Measurements from ENCODE around the gene ZNF423. TPM values are rescaled to one million over a fixed set of nuclear protein-coding genes. Genes with fewer than 3 reads are reported as not detected.

The ZNF423 gene
- total RNA-seq, 2 experiments from 2014 or later: not detected

DNA sequence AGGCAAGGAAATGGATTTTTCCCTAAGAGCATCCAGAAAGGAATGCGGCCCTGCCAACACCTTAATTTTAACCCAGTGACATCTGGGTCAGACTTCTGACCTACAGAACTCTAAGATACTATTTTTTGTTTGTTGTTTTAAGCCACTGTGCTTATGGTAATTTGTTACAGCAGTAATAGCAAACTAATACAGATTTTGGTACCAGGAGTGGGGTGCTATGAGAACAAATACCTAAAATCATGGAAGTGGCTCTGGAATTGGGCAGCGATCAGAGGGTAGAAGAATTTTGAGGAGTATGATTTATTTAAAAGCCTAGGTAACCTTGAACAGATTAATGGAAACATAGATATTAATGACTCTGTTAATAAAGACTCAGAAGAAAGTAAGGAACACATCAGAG is 208.2 kb downstream of the ZNF423 start:
- Mint-ChIP-seq H3K27me3 (no peaks in the 10 kb centered on the region), H3K4me1 (no peaks in the 10 kb centered on the region), H3K36me3 (ENCODE audit: low read depth) (no peaks in the 10 kb centered on the region), H3K27ac (no peak overlapping the region), H3K9me3 (peaks cover 22% of the 10 kb centered on the region), H3K4me3 (no peak overlapping the region)
- ChIA-PET CTCF (no interaction called here), POLR2A (no interaction called here)
- no peak for DNase-seq

DNA sequence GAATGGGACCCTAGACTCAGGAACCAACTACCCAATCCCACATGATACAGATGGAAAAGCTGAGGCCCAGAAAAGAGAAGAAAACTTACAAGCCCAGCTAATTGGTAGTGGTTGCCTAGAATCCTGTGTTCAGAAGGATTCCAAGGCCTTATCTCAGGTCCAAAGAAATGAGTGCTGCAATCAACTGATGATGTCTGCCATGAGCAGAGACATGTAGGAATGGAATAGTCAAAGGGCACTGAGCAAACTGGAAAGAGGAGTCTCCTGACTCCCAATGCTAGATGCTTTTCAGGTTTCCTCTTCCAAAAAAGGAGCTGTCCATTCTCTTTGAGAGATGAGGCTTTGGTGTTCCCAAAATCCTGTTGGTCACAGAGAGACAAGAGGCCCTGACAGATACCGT is 210.6 kb downstream of the ZNF423 start:
- no peak for DNase-seq
- H3K36me3 Mint-ChIP-seq (ENCODE audit: low read depth): no peaks in the 10 kb centered on the region
- ChIA-PET POLR2A (no interaction called here), CTCF (no interaction called here)
- no peak overlapping the region for H3K27ac Mint-ChIP-seq
- H3K27me3 Mint-ChIP-seq: no peaks in the 10 kb centered on the region
- no peak overlapping the region for H3K4me3 Mint-ChIP-seq
- peaks cover 22% of the 10 kb centered on the region for H3K9me3 Mint-ChIP-seq
- H3K4me1 Mint-ChIP-seq: no peaks in the 10 kb centered on the region

DNA sequence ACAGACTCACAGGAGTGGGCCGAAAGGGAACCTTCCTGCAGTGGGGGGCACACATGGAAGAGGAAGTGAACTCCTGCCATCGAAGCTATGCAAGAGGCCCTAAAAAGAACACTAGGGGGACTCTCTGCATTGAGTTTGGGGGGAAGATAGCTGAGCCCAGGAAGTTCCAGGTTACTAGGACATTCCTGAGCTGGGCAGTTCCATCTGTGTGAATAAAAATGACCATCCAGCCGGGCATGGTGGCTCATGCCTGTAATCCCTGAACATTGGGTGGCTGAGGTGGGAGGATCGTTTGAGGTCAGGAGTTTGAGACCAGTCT is 211.8 kb downstream of the ZNF423 start:
- Mint-ChIP-seq H3K9me3 (peaks cover 22% of the 10 kb centered on the region), H3K36me3 (ENCODE audit: low read depth) (no peaks in the 10 kb centered on the region), H3K27me3 (no peaks in the 10 kb centered on the region), H3K4me3 (no peak overlapping the region), H3K27ac (no peak overlapping the region), H3K4me1 (no peaks in the 10 kb centered on the region)
- DNase-seq: no peak
- ChIA-PET CTCF (no interaction called here), POLR2A (no interaction called here)

DNA sequence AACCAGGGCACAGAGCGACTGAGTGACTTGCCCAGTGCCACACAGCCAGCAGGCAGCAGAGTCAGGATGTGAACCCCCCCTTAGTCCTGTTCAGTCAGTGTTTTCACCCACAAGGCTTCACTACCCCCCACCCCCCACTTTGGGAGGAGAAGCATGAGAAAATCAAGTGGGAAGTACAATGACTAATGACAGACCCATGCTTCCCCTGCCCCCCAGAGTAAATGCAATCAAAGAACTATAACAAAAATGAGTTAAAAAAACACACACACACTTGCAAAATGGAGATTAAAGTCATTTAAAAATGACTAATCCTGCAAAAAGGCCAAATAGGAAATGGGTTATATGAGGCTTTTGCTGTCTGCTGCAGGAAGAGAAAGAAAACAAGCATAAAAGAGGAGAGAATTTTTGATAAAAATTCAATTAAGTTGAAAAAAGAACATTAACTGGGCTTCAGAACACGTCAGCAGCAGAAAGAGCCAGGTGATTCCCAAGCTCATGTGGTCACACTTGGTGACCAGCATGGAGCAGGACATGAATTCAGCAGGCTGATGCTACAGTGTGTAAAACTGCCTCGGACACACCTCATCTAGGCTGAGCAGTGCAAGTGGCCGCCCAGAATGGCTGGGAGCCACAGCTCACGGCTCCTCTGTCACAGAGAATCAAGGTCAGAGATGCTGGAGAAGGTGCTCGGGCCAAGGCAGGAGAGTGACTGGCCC is 212.3 kb downstream of the ZNF423 start:
- no peaks in the 10 kb centered on the region for H3K4me1 Mint-ChIP-seq
- POLR2A ChIA-PET: no interaction called here
- H3K4me3 Mint-ChIP-seq: no peak overlapping the region
- no peaks in the 10 kb centered on the region for H3K36me3 Mint-ChIP-seq (ENCODE audit: low read depth)
- no peak for DNase-seq
- no peaks in the 10 kb centered on the region for H3K27me3 Mint-ChIP-seq
- H3K9me3 Mint-ChIP-seq: peaks cover 17% of the 10 kb centered on the region
- CTCF ChIA-PET: no interaction called here
- H3K27ac Mint-ChIP-seq: no peak overlapping the region

DNA sequence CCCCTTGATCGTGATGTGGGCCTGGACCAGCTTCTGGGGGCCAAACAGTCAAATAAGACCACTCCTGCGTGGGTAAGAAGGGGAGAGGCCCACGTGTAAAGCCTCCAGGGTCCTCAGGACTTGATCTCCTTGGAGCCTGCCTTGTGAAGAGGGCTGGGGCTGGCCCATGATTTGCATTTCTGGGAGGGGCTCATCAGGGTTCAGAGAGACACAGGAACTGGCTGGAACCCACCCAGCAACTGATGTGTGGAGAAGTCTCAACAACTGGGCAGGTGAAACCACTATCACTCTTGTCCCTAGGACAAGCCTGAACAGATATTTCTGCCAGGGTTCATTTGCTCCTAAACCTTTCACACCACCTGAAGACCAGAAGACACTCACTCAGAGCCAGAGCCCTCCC is 214.7 kb downstream of the ZNF423 start:
- H3K4me1 Mint-ChIP-seq: no peaks in the 10 kb centered on the region
- CTCF ChIA-PET: no interaction called here

DNA sequence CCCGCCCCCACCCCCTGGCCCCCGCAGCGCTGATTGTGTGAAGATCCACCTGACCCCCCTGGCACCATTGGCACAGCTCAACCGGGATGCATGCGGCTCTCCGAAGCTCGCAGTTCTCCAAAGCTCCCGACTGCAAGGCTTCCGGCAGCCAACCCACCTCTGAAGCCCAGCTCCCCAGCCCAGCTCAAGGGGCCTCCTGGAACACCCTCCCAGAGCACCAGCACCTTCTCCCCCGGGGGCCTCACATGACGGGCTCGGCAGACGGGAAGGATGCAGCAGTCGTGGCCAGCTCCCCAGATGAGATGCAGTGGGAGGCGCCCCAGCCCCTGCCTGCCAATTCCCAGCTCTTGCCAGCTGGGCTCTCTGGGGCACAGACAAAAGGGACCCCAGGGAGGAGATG is 215.3 kb downstream of the ZNF423 start:
- no peak for DNase-seq
- CTCF ChIA-PET: no interaction called here
- Mint-ChIP-seq H3K4me1 (no peaks in the 10 kb centered on the region), H3K4me3 (no peak overlapping the region), H3K27ac (no peak overlapping the region), H3K27me3 (no peaks in the 10 kb centered on the region), H3K36me3 (ENCODE audit: low read depth) (no peaks in the 10 kb centered on the region), H3K9me3 (peaks cover 6% of the 10 kb centered on the region)
- POLR2A ChIA-PET: no interaction called here

More for the DNA sequence above, 214.7 kb downstream of the ZNF423 start:
- H3K36me3 Mint-ChIP-seq (ENCODE audit: low read depth): no peaks in the 10 kb centered on the region
- H3K27ac Mint-ChIP-seq: no peak overlapping the region
- no peak overlapping the region for H3K4me3 Mint-ChIP-seq
- H3K27me3 Mint-ChIP-seq: no peaks in the 10 kb centered on the region
- H3K9me3 Mint-ChIP-seq: peaks cover 10% of the 10 kb centered on the region
- no peak for DNase-seq
- POLR2A ChIA-PET: no interaction called here

DNA sequence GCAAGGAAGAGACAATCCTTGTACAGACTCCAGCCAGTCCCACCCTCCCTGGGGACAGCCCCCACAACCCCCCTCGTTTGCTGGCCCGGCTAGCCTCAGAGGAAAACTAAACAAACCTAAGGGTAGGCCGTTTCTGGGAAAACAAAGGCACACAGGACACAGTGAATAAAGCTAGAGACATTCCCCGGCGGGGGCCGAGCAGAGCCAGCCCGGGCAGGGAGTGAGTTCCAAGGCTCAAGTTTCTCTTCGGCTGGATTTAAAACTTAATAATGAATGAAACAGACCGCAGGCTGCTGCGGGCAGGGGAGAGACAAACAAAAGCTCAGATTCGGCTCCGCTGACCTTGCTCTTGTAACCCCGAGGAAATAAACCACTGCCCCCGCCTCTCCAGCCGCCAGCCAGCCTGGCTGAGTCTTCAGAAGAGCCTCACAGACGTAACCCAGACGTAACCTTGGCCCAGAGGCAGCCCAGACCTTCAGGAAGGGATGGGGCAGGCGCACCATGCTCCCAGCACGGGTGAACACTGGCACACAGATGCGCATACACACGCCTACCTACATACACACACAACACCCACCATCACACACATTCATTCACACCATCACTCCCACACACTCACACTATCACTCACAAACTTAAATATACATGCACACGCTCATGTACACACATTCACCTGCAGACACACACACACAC is 216.0 kb downstream of the ZNF423 start:
- DNase-seq: no peak
- Mint-ChIP-seq H3K4me3 (no peak overlapping the region), H3K9me3 (peaks cover under 1% of the 10 kb centered on the region), H3K27me3 (no peaks in the 10 kb centered on the region), H3K36me3 (ENCODE audit: low read depth) (no peaks in the 10 kb centered on the region), H3K27ac (no peak overlapping the region), H3K4me1 (no peaks in the 10 kb centered on the region)
- ChIA-PET POLR2A (no interaction called here), CTCF (no interaction called here)

DNA sequence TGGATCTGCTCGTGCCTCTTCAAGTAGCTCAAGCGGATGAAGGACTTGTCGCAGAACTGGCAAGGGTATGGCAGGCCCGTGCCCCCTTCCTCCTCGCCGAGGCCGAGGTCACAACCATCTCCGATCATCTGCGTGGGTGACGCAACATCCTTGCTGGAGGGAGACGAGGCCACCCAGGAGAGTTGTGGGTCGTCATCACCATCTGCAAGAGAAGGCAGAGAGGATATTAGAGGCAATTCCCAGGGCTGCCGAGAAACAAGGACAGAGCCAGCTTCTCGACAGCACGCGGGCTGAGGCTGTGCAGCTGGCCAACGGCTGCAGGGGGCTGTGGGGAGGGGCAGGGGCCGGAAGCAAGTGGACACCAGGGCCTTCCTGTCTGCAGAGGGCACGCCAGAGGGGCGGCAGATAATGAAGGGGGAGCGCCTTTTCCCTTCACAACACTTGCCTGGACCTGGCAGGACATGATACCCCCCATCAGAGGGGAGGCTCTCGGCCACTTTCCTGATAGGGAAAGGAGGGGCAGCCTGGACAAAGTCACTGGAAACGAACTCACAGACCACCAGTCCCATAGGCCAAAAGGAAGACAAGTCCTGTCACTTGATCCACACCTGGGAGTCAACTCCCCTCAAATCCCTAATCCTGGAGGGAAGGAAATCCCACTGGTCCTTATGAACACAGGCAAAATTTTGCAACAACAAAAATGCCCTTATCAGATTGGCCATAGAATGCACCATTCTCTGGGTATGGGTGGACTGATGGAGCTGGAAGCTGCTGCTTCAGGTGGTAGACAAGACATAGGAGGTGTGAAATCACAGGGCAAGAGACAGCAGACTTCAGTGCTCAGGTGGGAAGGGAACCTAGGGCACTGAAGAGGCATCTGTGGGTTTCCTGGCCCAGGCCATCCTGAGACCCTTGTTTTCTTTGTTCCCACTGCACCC is 217.0 kb downstream of the ZNF423 start:
- Mint-ChIP-seq H3K36me3 (ENCODE audit: low read depth) (no peaks in the 10 kb centered on the region), H3K9me3 (no peaks in the 10 kb centered on the region), H3K27ac (no peak overlapping the region), H3K4me1 (no peaks in the 10 kb centered on the region), H3K27me3 (no peaks in the 10 kb centered on the region), H3K4me3 (no peak overlapping the region)
- ChIA-PET CTCF (no interaction called here), POLR2A (no interaction called here)
- no peak for DNase-seq

DNA sequence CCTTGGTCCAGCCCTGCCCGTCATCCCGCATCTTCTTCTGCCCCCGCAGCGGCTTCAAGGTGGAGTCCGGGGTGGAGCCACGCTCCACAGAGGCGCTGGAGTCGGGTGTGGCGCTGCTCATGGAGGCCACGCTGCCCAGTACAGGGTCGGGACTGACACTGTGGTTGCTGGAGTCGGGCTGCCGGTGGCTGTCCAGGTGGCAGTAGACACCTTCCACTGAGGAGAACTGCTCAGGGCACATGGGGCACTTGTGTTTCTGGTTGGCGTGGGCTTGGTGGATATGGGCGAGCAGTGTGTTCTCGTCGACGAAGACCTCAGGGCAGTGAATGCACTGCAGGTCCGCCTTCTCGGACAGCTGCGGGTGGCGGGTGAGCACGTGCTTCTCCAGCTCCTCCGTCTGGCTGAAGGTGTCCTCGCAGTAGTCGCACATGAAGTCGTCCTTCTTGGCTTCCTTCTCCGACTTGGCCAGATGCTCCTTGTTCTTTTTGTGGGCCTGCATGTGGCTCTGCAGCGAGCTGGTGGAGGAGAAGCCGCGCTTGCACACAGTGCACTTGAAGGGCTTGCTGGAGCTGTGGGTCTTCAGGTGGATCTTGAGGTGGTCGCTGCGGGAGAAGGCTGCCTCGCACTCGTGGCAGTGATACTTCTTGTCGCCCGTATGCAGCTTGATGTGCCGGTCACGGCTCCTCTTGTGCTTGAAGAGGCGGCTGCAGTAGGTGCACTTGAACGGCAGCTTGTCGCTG is 217.8 kb downstream of the ZNF423 start:
- POLR2A ChIA-PET: no interaction called here
- H3K36me3 Mint-ChIP-seq (ENCODE audit: low read depth): no peaks in the 10 kb centered on the region

DNA sequence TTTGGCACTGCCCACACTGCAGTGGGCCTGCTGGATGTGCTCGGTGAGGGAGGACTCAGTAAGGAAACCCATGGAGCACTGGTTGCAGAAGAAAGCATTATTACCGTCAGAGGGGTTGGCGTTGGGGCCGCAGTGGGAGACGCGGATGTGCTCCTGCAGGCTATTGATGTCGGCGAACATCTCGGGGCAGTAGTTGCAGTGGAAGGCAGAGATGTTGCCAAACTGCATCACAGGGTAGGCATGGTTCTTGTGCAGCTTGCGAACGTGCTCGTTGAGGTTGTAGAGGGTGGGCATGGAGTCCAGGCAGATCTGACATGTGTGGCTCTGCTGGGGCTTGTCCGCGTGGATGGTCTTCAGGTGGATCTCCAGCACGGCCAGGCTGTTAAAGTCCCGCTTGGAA is 218.4 kb downstream of the ZNF423 start:
- no peak for DNase-seq
- POLR2A ChIA-PET: no interaction called here

More for the DNA sequence above, 217.8 kb downstream of the ZNF423 start:
- Mint-ChIP-seq H3K27me3 (no peaks in the 10 kb centered on the region), H3K27ac (no peak overlapping the region), H3K9me3 (no peaks in the 10 kb centered on the region), H3K4me1 (no peaks in the 10 kb centered on the region), H3K4me3 (no peak overlapping the region)
- no peak for DNase-seq
- CTCF ChIA-PET: no interaction called here

DNA sequence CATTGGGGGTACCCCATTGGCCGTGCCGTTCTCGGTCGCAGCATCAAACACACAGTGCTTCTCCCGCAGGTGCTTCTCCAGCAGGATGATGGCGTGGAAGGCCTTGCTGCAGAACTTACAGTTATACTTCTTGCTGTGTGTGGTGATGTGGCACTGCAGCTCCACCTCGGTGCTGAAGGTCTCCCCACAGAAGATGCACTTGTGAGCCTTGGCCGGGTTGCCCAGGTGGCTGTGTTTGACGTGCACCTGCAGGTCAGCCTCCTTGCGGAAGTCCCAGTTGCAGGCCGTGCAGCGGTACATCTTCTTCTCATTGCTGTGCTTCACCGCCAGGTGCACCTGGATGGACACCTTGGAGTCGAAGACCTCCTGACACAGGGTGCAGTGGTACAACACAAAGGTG is 219.3 kb downstream of the ZNF423 start:
- H3K9me3 Mint-ChIP-seq: no peaks in the 10 kb centered on the region
- no peaks in the 10 kb centered on the region for H3K4me1 Mint-ChIP-seq
- H3K4me3 Mint-ChIP-seq: no peak overlapping the region
- POLR2A ChIA-PET: no interaction called here
- no peaks in the 10 kb centered on the region for H3K27me3 Mint-ChIP-seq
- no peaks in the 10 kb centered on the region for H3K36me3 Mint-ChIP-seq (ENCODE audit: low read depth)
- CTCF ChIA-PET: no interaction called here
- H3K27ac Mint-ChIP-seq: no peak overlapping the region
- DNase-seq: no peak

More for the DNA sequence above, 218.4 kb downstream of the ZNF423 start:
- CTCF ChIA-PET: no interaction called here
- Mint-ChIP-seq H3K4me3 (no peak overlapping the region), H3K4me1 (no peaks in the 10 kb centered on the region), H3K36me3 (ENCODE audit: low read depth) (no peaks in the 10 kb centered on the region), H3K27me3 (no peaks in the 10 kb centered on the region), H3K9me3 (no peaks in the 10 kb centered on the region), H3K27ac (no peak overlapping the region)

DNA sequence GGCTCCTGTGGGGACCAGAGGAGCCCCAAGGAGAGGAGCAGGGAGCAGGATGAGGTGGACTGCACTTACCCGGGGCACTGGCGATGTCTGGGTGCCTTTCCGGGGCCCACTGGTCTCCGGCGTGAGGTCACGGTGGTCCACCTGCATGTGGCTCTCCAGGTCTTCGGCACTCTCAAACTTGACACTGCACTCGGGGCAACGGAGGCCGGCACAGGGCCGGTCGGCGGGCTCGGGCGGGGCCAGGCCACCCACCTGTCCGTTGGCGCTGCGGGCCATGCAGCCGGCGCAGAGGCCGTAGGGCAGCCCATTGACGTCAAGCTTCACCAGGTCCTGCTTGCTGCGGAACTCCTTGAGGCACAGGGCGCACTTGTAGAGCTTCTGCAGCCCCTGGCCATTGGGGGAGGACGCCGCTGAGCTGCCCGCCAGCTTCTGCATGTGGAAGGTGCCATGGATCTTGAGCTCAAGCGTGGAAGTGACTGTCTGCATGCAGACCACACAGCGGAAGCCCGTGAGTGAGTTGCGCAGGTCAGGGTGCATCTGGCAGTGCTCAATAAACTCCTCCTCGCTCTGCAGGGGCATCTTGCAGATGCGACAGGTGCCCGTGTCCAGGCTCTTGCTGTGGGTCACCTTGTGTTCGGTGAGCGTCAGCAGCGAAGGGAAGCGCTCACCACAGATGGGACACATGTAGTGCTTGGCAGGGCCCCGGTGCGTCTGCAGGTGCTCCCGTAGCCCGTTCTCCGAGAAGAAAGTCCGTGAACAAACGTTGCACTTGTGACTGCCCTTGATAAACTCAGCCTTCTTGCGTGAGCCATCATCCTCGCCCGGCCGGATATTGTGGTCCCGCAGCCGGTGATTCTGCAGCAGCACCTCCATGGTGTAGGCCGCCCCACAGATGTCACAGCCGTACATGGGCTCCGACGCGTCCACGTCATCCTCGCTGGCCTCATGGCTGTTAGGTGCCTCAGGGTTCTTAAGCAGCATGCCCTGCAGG is 220.0 kb downstream of the ZNF423 start:
- H3K27ac Mint-ChIP-seq: no peak overlapping the region
- no peaks in the 10 kb centered on the region for H3K27me3 Mint-ChIP-seq
- no peak for DNase-seq
- no peak overlapping the region for H3K4me3 Mint-ChIP-seq
- H3K4me1 Mint-ChIP-seq: no peaks in the 10 kb centered on the region
- ChIA-PET CTCF (no interaction called here), POLR2A (no interaction called here)
- no peaks in the 10 kb centered on the region for H3K9me3 Mint-ChIP-seq
- H3K36me3 Mint-ChIP-seq (ENCODE audit: low read depth): no peaks in the 10 kb centered on the region

Measured in activated CD4-positive, alpha-beta memory T cell treated with anti-CD3 and anti-CD28 coated beads, Interleukin-2, amount 10 ng/mL, durations not matched to agents 7 days and 5 days (primary cell).